ENCODE results near the gene HMGA1. TPM values are rescaled to one million over a fixed set of nuclear protein-coding genes. Genes with fewer than 3 reads are reported as not detected.

Gene HMGA1
- total RNA-seq, 2 donors from 2014 or later, result 454 to 573 TPM

GRCh38 chr6:34284563-34285447, 48.1 kb downstream of the HMGA1 start:
- ATAC-seq (replicated peaks in 1 of 2), result no peak
- Mint-ChIP-seq H3K4me3 (no peak overlapping the region), H3K36me3 (ENCODE audit: insufficient read depth in 2 of 2) (peaks cover 0 to 6% of the 10 kb centered on the region in 2 donors)

GRCh38 chr6:34285448-34286164, 48.9 kb downstream of the HMGA1 start:
- H3K4me1 Mint-ChIP-seq (ENCODE audit: low read depth), result peaks cover 32% of the 10 kb centered on the region

More at GRCh38 chr6:34284563-34285447, 48.1 kb downstream of the HMGA1 start:
- Mint-ChIP-seq H3K4me1 (ENCODE audit: low read depth) (peaks cover 27% of the 10 kb centered on the region), H3K27ac (no peak overlapping the region), H3K27me3 (ENCODE audit: low read depth) (no peaks in the 10 kb centered on the region), H3K9me3 (no peaks in the 10 kb centered on the region)
- no peak for DNase-seq

GRCh38 chr6:34288581-34288980, 51.9 kb downstream of the HMGA1 start:
- peaks cover 0 to 13% of the 10 kb centered on the region in 2 donors for H3K36me3 Mint-ChIP-seq (ENCODE audit: insufficient read depth in 2 of 2)
- H3K9me3 Mint-ChIP-seq, result no peaks in the 10 kb centered on the region
- H3K27me3 Mint-ChIP-seq (ENCODE audit: low read depth), result no peaks in the 10 kb centered on the region
- peak overlapping the region; percentile 83 for H3K27ac Mint-ChIP-seq
- peak overlapping the region; percentile 29 to 46 for H3K4me3 Mint-ChIP-seq
- H3K4me1 Mint-ChIP-seq (ENCODE audit: low read depth), result peaks cover 32% of the 10 kb centered on the region
- peak; percentile 21 to 30 for DNase-seq
- peak; percentile 51 to 67 for ATAC-seq (replicated peaks in 1 of 2)

More at GRCh38 chr6:34285448-34286164, 48.9 kb downstream of the HMGA1 start:
- Mint-ChIP-seq H3K9me3 (no peaks in the 10 kb centered on the region), H3K27ac (no peak overlapping the region), H3K4me3 (no peak overlapping the region), H3K27me3 (ENCODE audit: low read depth) (no peaks in the 10 kb centered on the region), H3K36me3 (ENCODE audit: insufficient read depth in 2 of 2) (peaks cover 0 to 6% of the 10 kb centered on the region in 2 donors)
- DNase-seq (no peak), ATAC-seq (replicated peaks in 1 of 2) (no peak)

- peaks cover 0 to 15% of the 10 kb centered on the region in 2 donors for H3K36me3 Mint-ChIP-seq (ENCODE audit: insufficient read depth in 2 of 2)
- peak overlapping the region; percentile 83 for H3K27ac Mint-ChIP-seq
- peaks cover 32% of the 10 kb centered on the region for H3K4me1 Mint-ChIP-seq (ENCODE audit: low read depth)
- ATAC-seq (replicated peaks in 1 of 2), result no peak
- H3K4me3 Mint-ChIP-seq, result peak overlapping the region; percentile 29 to 46
- DNase-seq, result no peak
- no peaks in the 10 kb centered on the region for H3K27me3 Mint-ChIP-seq (ENCODE audit: low read depth)
- no peaks in the 10 kb centered on the region for H3K9me3 Mint-ChIP-seq
These were observed 52.5 kb downstream of the HMGA1 start for GRCh38 chr6:34289137-34289536.

- ATAC-seq (replicated peaks in 1 of 2), result no peak
- Mint-ChIP-seq H3K4me1 (ENCODE audit: low read depth) (peaks cover 41% of the 10 kb centered on the region), H3K27me3 (ENCODE audit: low read depth) (no peaks in the 10 kb centered on the region), H3K4me3 (no peak overlapping the region), H3K36me3 (ENCODE audit: insufficient read depth in 2 of 2) (peaks cover 2 to 14% of the 10 kb centered on the region in 2 donors), H3K27ac (no peak overlapping the region), H3K9me3 (no peaks in the 10 kb centered on the region)
- no peak for DNase-seq
These were observed 56.3 kb downstream of the HMGA1 start for GRCh38 chr6:34292954-34293353.

GRCh38 chr6:34295721-34296120, 59.0 kb downstream of the HMGA1 start:
- peak in 1 of 2 donors; percentile 26 for DNase-seq
- peaks cover 20% of the 10 kb centered on the region for H3K4me1 Mint-ChIP-seq (ENCODE audit: low read depth)
- H3K36me3 Mint-ChIP-seq (ENCODE audit: insufficient read depth in 2 of 2), result peaks cover 2 to 11% of the 10 kb centered on the region in 2 donors
- peak overlapping the region; percentile 42 for H3K27ac Mint-ChIP-seq
- peak overlapping the region; percentile 20 to 46 for H3K4me3 Mint-ChIP-seq
- H3K27me3 Mint-ChIP-seq (ENCODE audit: low read depth), result no peaks in the 10 kb centered on the region
- peak; percentile 48 to 90 for ATAC-seq (replicated peaks in 1 of 2)
- no peaks in the 10 kb centered on the region for H3K9me3 Mint-ChIP-seq

Other genes starting within 250 kb of the HMGA1 start
- under 1 TPM in 1 of 2 donors, not detected in 1; 0.07 TPM for gene GRM4, start 90.8 kb upstream of the HMGA1 start, total RNA-seq
- gene SMIM29, start 12.1 kb downstream of the HMGA1 start, total RNA-seq, result 10 to 100 TPM; 22.8 to 26.7 TPM
- 10 to 100 TPM; 11.1 to 13.7 TPM for gene NUDT3, start 155.8 kb downstream of the HMGA1 start, total RNA-seq
- 1,000 to 10,000 TPM; 2,209 to 2,226 TPM for gene RPS10, start 189.2 kb downstream of the HMGA1 start, total RNA-seq
- under 1 TPM in 1 of 2 donors, not detected in 1; 0.29 TPM for gene PACSIN1, start 229.2 kb downstream of the HMGA1 start, total RNA-seq

Measured in activated T-cell treated with anti-CD3 and anti-CD28 coated beads, Interleukin-2, amount 50 U/mL, for 72 hours (primary cell).